SK-N-SH treated with all-trans-retinoic acid at 6 μM for 48 hours (cell line): ENCODE measurements around the gene MATR3.

Experiments used
- ARNTL ChIP-seq: fragments of 450-650 bp; formaldehyde crosslinking; IDR thresholded peaks from 2 replicates; pipeline ENCODE4 v1.5.0; 2020; ENCODE audit warnings: low read depth, mild to moderate bottlenecking, moderate library complexity, borderline replicate concordance
- CSDC2 ChIP-seq: fragments of 250-450 bp; sonication (Bioruptor Pico); IDR thresholded peaks from 2 replicates; pipeline ENCODE4 v1.5.0; 2020; ENCODE audit warnings: mild to moderate bottlenecking, moderate library complexity
- CSRNP3 ChIP-seq: fragments of 250-450 bp; sonication (Bioruptor Pico); IDR thresholded peaks from 2 replicates; pipeline ENCODE4 v1.5.1; 2021; ENCODE audit warnings: mild to moderate bottlenecking, moderate library complexity
- GLIS3 ChIP-seq: fragments of 250-450 bp; sonication (Bioruptor Pico); IDR thresholded peaks from 2 replicates; pipeline ENCODE4 v1.5.0; 2020; ENCODE audit warnings: mild to moderate bottlenecking, moderate library complexity
- ISL1 ChIP-seq: fragments of 250-450 bp; sonication (Bioruptor Pico); IDR thresholded peaks from 2 replicates; pipeline ENCODE4 v2.1.2; 2022; ENCODE audit warnings: mild to moderate bottlenecking, moderate library complexity
- OSR1 ChIP-seq: fragments of 250-450 bp; sonication (Bioruptor Pico); IDR thresholded peaks from 2 replicates; pipeline ENCODE4 v1.8.0; 2022; ENCODE audit warnings: moderate library complexity, mild to moderate bottlenecking, inconsistent platforms
- PATZ1 ChIP-seq: fragments of 250-450 bp; sonication (Bioruptor Pico); IDR thresholded peaks from 2 replicates; pipeline ENCODE4 v1.8.0; 2020; ENCODE audit warnings: mild to moderate bottlenecking, moderate library complexity, borderline replicate concordance
- PPARA ChIP-seq: fragments of 250-450 bp; sonication (Bioruptor Pico); IDR thresholded peaks from 2 replicates; pipeline ENCODE4 v1.5.0; 2020; ENCODE audit warnings: mild to moderate bottlenecking, borderline replicate concordance
- RARB ChIP-seq: fragments of 250-450 bp; sonication (Bioruptor Pico); IDR thresholded peaks from 2 replicates; pipeline ENCODE4 v1.8.0; 2021; ENCODE audit warnings: mild to moderate bottlenecking, moderate library complexity
- TCF4 ChIP-seq: fragments of 250-450 bp; sonication (Bioruptor Pico); IDR thresholded peaks from 2 replicates; pipeline ENCODE4 v1.8.0; 2021; ENCODE audit warnings: mild to moderate bottlenecking, moderate library complexity, borderline replicate concordance
- ZFP3 ChIP-seq: fragments of 250-450 bp; sonication (Bioruptor Pico); IDR thresholded peaks from 2 replicates; pipeline ENCODE4 v1.5.0; 2020; ENCODE audit warnings: mild to moderate bottlenecking, moderate library complexity
- ZFP30 ChIP-seq: fragments of 450-650 bp; formaldehyde crosslinking; IDR thresholded peaks from 2 replicates; pipeline ENCODE4 v1.5.0; 2022; ENCODE audit warnings: mild to moderate bottlenecking, moderate library complexity
- ZNF70 ChIP-seq: fragments of 450-650 bp; formaldehyde crosslinking; IDR thresholded peaks from 2 replicates; pipeline ENCODE4 v1.5.0; 2020; ENCODE audit warnings: mild to moderate bottlenecking, moderate library complexity
- ZNF8 ChIP-seq: fragments of 450-650 bp; formaldehyde crosslinking; IDR thresholded peaks from 2 replicates; pipeline ENCODE4 v1.5.0; 2020; ENCODE audit warnings: mild to moderate bottlenecking, moderate library complexity

GRCh38 chr5:139298242-139298641 is 4.7 kb downstream of the MATR3 start:
- TF ChIP-seq ISL1 (CRISPR knock-in tag) (no peak), ARNTL (CRISPR knock-in tag) (no peak), GLIS3 (CRISPR knock-in tag) (no peak), PATZ1 (no peak), CSDC2 (no peak), ZNF70 (no peak), CSRNP3 (CRISPR knock-in tag) (no peak), RARB (no peak), OSR1 (CRISPR knock-in tag) (no peak), ZFP3 (CRISPR knock-in tag) (no peak), TCF4 (no peak), ZNF8 (CRISPR knock-in tag) (no peak), ZFP30 (CRISPR knock-in tag) (no peak), PPARA (CRISPR knock-in tag) (no peak)
